BE2C (cell line): Measurements from ENCODE around the gene IP6K3.

Source experiments
- DNase-seq: peaks from one replicate; pipeline ENCODE4 v3.0.0-alpha.2; 2020
- H3K27me3 ChIP-seq: fragments of 250-450 bp; sonication (Bioruptor Pico); 2 replicates; pipeline ENCODE4 v1.5.1; 2020; ENCODE audit warnings: mild to moderate bottlenecking
- H3K36me3 ChIP-seq: fragments of 250-450 bp; sonication (Bioruptor Pico); 2 replicates; pipeline ENCODE4 v1.5.1; 2020; ENCODE audit warnings: mild to moderate bottlenecking
- H3K4me1 ChIP-seq: fragments of 250-450 bp; sonication (Bioruptor Pico); 2 replicates; pipeline ENCODE4 v1.5.1; 2020
- H3K4me3 ChIP-seq: 2 replicates; pipeline ENCODE4 v1.5.1; 2011; ENCODE audit warnings: low read depth, low read length
- H3K9me3 ChIP-seq: fragments of 250-450 bp; sonication (Bioruptor Pico); 2 replicates; pipeline ENCODE4 v1.5.1; 2020
- CTCF ChIP-seq: IDR thresholded peaks from 2 replicates; pipeline ENCODE4 v1.5.1; 2012; ENCODE audit warnings: mild to moderate bottlenecking, low read depth, low read length

The IP6K3 gene

GRCh38 chr6:33699739-33700138 lies 47.0 kb downstream of the IP6K3 start:
- Histone ChIP-seq H3K27me3 (no peaks in the 10 kb centered on the region), H3K4me1 (peaks cover 36% of the 10 kb centered on the region), H3K36me3 (peaks cover 15% of the 10 kb centered on the region)

DNA sequence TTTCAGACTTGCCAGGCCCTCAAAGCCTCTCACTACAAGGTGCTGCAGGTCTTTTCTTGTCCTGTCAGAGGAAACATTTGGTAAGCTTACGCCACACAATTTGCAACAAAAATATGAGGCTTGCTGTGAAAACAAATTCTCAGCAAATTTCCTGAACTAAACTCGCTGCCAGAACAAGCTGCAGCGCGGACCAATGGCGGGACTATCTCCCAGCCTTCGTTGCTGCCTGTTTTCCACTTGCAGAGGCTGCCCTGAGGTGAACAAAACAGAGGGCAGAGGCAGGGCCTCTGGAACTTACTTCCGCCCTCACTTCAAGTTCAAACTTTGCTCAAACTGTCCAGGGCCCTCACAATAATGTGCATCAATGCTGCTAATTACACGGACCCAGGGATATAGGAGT lies 47.6 kb downstream of the IP6K3 start:
- DNase-seq, result no peak
- peaks cover 41% of the 10 kb centered on the region for H3K4me1 ChIP-seq
- no peak for TF ChIP-seq CTCF
- no peak overlapping the region for H3K4me3 ChIP-seq
- no peaks in the 10 kb centered on the region for H3K27me3 ChIP-seq
- H3K9me3 ChIP-seq, result no peaks in the 10 kb centered on the region
- H3K36me3 ChIP-seq, result peaks cover 15% of the 10 kb centered on the region

More at GRCh38 chr6:33699739-33700138, 47.0 kb downstream of the IP6K3 start:
- no peak for TF ChIP-seq CTCF
- H3K4me3 ChIP-seq, result no peak overlapping the region
- no peak for DNase-seq
- H3K9me3 ChIP-seq, result no peaks in the 10 kb centered on the region

GRCh38 chr6:33698494-33698893 lies 48.2 kb downstream of the IP6K3 start:
- no peak for DNase-seq
- H3K4me3 ChIP-seq, result no peak overlapping the region
- no peaks in the 10 kb centered on the region for H3K9me3 ChIP-seq
- H3K36me3 ChIP-seq, result peaks cover 15% of the 10 kb centered on the region
- H3K4me1 ChIP-seq, result peaks cover 42% of the 10 kb centered on the region
- no peaks in the 10 kb centered on the region for H3K27me3 ChIP-seq
- TF ChIP-seq CTCF, result no peak

- peaks cover 15% of the 10 kb centered on the region for H3K36me3 ChIP-seq
- DNase-seq, result no peak
- H3K4me1 ChIP-seq, result peaks cover 42% of the 10 kb centered on the region
- no peak overlapping the region for H3K4me3 ChIP-seq
- no peak for TF ChIP-seq CTCF
- H3K27me3 ChIP-seq, result no peaks in the 10 kb centered on the region
- no peaks in the 10 kb centered on the region for H3K9me3 ChIP-seq
Measured at GRCh38 chr6:33697845-33698244, 48.9 kb downstream of the IP6K3 start.

- peak; percentile 59 for DNase-seq
- H3K27me3 ChIP-seq, result no peaks in the 10 kb centered on the region
- TF ChIP-seq CTCF, result no peak
- peaks cover 15% of the 10 kb centered on the region for H3K36me3 ChIP-seq
- H3K4me1 ChIP-seq, result peaks cover 46% of the 10 kb centered on the region
- H3K4me3 ChIP-seq, result no peak overlapping the region
- no peaks in the 10 kb centered on the region for H3K9me3 ChIP-seq
Measured at GRCh38 chr6:33696548-33697518, 49.9 kb downstream of the IP6K3 start.

DNA sequence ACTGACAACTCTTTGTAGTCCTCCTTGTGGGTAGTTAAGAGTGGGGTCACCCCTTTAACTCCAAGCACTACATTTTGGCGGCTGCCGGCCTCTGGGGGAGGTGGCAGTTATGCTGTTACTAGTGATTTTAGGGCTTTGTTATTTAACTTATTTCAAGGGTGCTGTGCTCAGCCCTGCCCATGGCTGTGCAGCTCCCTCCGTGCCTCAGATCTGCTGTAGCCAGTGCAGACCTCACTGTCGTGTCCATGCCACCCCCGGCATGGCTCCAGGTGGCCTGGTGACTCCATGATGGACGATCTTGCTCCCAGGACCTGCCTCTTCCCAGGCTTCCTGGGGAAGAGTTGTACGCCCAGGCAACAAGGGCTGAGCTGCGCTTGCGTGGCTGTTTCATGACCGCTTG lies 50.6 kb downstream of the IP6K3 start:
- no peaks in the 10 kb centered on the region for H3K9me3 ChIP-seq
- no peak for DNase-seq
- no peak for TF ChIP-seq CTCF
- H3K36me3 ChIP-seq, result peaks cover 15% of the 10 kb centered on the region
- no peak overlapping the region for H3K4me3 ChIP-seq
- no peaks in the 10 kb centered on the region for H3K27me3 ChIP-seq
- H3K4me1 ChIP-seq, result peaks cover 50% of the 10 kb centered on the region
